K562 (cell line): ENCODE data around the gene FAM114A2. TPM values are rescaled to one million over a fixed set of nuclear protein-coding genes. Genes with fewer than 3 reads are reported as not detected.
A peak's percentile ranks its signal among the peaks of the same experiment; 100 is the strongest.

Source experiments
- ATAC-seq: fragments of 200-7000 bp; cut with Tn5 transposase; 3 replicates; pipeline ENCODE4 v1.9.1; 2020; ENCODE audit warnings: moderate library complexity
- Bru-seq: library from RNA; stranded (reverse); fragments of 400-500 nt; gene quantifications from one replicate; lab custom pipeline; 2021; lab: Mats Ljungman, UMichigan
- BruChase-seq, 2 experiments: library from RNA; stranded (reverse); fragments of 400-500 nt; gene quantifications; one replicate each; lab custom pipeline; 2021; lab: Mats Ljungman, UMichigan
- BruUV-seq: library from RNA; stranded (reverse); fragments of 400-500 nt; replicated peaks from 2 replicates; lab custom pipeline; 2021; lab: Mats Ljungman, UMichigan
- CTCF ChIA-PET: fragments of 300-600 bp; formaldehyde crosslinking; extraction: SDS; loops from one replicate; lab custom pipeline; 2021; ENCODE audit warnings: low intra/inter-chr PET ratio; lab: Yijun Ruan, JAX
- POLR2A ChIA-PET: fragments of 300-600, 350-650 bp; sonication (Branson Sonifier 250); formaldehyde crosslinking; extraction: SDS; loops from one replicate; lab custom pipeline; 2021; ENCODE audit warnings: antibody characterized with exemption, inconsistent platforms; lab: Yijun Ruan, JAX
- DNase-seq, 4 experiments: peaks; one replicate each; pipeline versions ENCODE4 v3.0.0 to v3.0.0-alpha.2; 2011 to 2018; ENCODE audit warnings: low spot score in 3 of 4, mixed read lengths in 3 of 4; ENCODE audit errors: extremely low read depth in 1 of 4
- FAIRE-seq: peaks from 2 replicates; lab custom pipeline; 2011; peaks lifted over from hg19 to GRCh38; lab: Jason Lieb, UNC
- H2AFZ ChIP-seq: 2 replicates; pipeline ENCODE4 v1.6.0; 2011; ENCODE audit warnings: low read depth, low read length, control low read depth, inconsistent platforms
- H3K27ac ChIP-seq: fragments of 200-600 bp; 3 replicates; pipeline ENCODE4 v1.8.0; 2011; ENCODE audit warnings: low read depth, mild to moderate bottlenecking, control low read depth, inconsistent platforms, low read length, moderate library complexity, mixed read lengths; ENCODE audit errors: extremely low read depth
- H3K27me3 ChIP-seq, 2 experiments: fragments of 300-600 bp in 1 of 2; 2 replicates in 1 of 2; 3 replicates in 1 of 2; pipeline versions ENCODE4 v1.6.0 to v1.8.0; 2011; ENCODE audit warnings: inconsistent platforms in 2 of 2, low read length in 2 of 2, mild to moderate bottlenecking in 1 of 2, mixed read lengths in 1 of 2, moderate library complexity in 1 of 2; ENCODE audit not compliant: control insufficient read depth in 2 of 2, insufficient read depth in 2 of 2
- H3K36me3 ChIP-seq: fragments of 300-600 bp; 3 replicates; pipeline ENCODE4 v1.8.0; 2011; ENCODE audit warnings: mild to moderate bottlenecking, low read length, inconsistent platforms; ENCODE audit not compliant: control insufficient read depth, insufficient read depth
- H3K4me1 ChIP-seq, 2 experiments: fragments of 200-600 bp in 1 of 2; replicated peaks in 1 of 2; 2 replicates in 1 of 2; 3 replicates in 1 of 2; pipeline versions ENCODE4 v1.5.1 to v1.8.0; 2011; ENCODE audit warnings: inconsistent platforms in 2 of 2, low read length in 2 of 2, mild to moderate bottlenecking in 1 of 2, mixed read lengths in 1 of 2, moderate library complexity in 1 of 2; ENCODE audit not compliant: control insufficient read depth in 2 of 2, insufficient read depth in 2 of 2
- H3K4me2 ChIP-seq: 2 replicates; pipeline ENCODE4 v1.6.1; 2011; ENCODE audit warnings: low read length, control low read depth, inconsistent platforms, mixed read lengths; ENCODE audit not compliant: insufficient read depth
- H3K4me3 ChIP-seq: fragments of 200-600 bp; sonication (generic), shearing (Covaris generic); 2 replicates; pipeline ENCODE4 v1.5.1; 2016; ENCODE audit warnings: control low read depth, inconsistent platforms
- H3K79me2 ChIP-seq: fragments of 200-600 bp; 3 replicates; pipeline ENCODE4 v1.8.0; 2011; ENCODE audit warnings: low read length, inconsistent platforms; ENCODE audit not compliant: control insufficient read depth, insufficient read depth
- H3K9ac ChIP-seq, 2 experiments: 2 replicates each; pipeline versions ENCODE4 v1.6.0 to v1.6.1; 2011; ENCODE audit warnings: low read depth in 2 of 2, low read length in 2 of 2, control low read depth in 1 of 2, inconsistent platforms in 1 of 2, mild to moderate bottlenecking in 1 of 2, mixed read lengths in 1 of 2; ENCODE audit not compliant: insufficient read depth in 1 of 2
- H3K9me1 ChIP-seq: one replicate; pipeline ENCODE4 v1.6.0; 2011; ENCODE audit warnings: inconsistent platforms, mild to moderate bottlenecking, low read length, moderate library complexity; ENCODE audit not compliant: control insufficient read depth, insufficient read depth
- H3K9me3 ChIP-seq: replicated peaks from 2 replicates; pipeline ENCODE4 v1.5.1; 2011; ENCODE audit warnings: low read depth, low read length, inconsistent platforms; ENCODE audit not compliant: control insufficient read depth, insufficient read depth
- H4K20me1 ChIP-seq: replicated peaks from 2 replicates; pipeline ENCODE4 v1.6.1; 2011; ENCODE audit warnings: low read length, inconsistent platforms, mixed read lengths; ENCODE audit not compliant: control insufficient read depth, insufficient read depth
- CCAR2 ChIP-seq: fragments of 200-400 bp; formaldehyde crosslinking; IDR thresholded peaks from 2 replicates; pipeline ENCODE4 v1.6.1; 2017; ENCODE audit warnings: mild to moderate bottlenecking, low read depth, low read length
- ILF3 ChIP-seq: fragments of 450-650 bp; IDR thresholded peaks from 2 replicates; pipeline ENCODE4 v1.6.1; 2018; ENCODE audit warnings: antibody characterized with exemption, mild to moderate bottlenecking, moderate library complexity, borderline replicate concordance
- KLF1 ChIP-seq: fragments of 450-650 bp; IDR thresholded peaks from 2 replicates; pipeline ENCODE4 v1.6.1; 2016; ENCODE audit warnings: missing genetic modification characterization, missing compliant biosample characterization
- MTA3 ChIP-seq: fragments of 450-650 bp; formaldehyde crosslinking; IDR thresholded peaks from 2 replicates; pipeline ENCODE4 v1.6.1; 2017; ENCODE audit warnings: mild to moderate bottlenecking, borderline replicate concordance
- PML ChIP-seq: IDR thresholded peaks from 2 replicates; pipeline ENCODE4 v1.6.1; 2012; ENCODE audit warnings: low read length, inconsistent platforms
- RBM14 ChIP-seq: fragments of 200-400 bp; formaldehyde crosslinking; IDR thresholded peaks from 2 replicates; pipeline ENCODE4 v1.6.1; 2018; ENCODE audit warnings: low read depth, mild to moderate bottlenecking, low read length, moderate library complexity, borderline replicate concordance; ENCODE audit not compliant: insufficient read depth
- SIX5 ChIP-seq, 2 experiments: IDR thresholded peaks; 2 replicates each; pipeline ENCODE4 v1.6.1; 2011; ENCODE audit warnings: low read length in 2 of 2, borderline replicate concordance in 1 of 2, low read depth in 1 of 2, mild to moderate bottlenecking in 1 of 2, moderate library complexity in 1 of 2; ENCODE audit not compliant: insufficient read depth in 1 of 2
- SRSF9 ChIP-seq: fragments of 200-400 bp; formaldehyde crosslinking; IDR thresholded peaks from 2 replicates; pipeline ENCODE4 v1.6.1; 2017; ENCODE audit warnings: low read depth, low read length, borderline replicate concordance
- VEZF1 ChIP-seq: fragments of 200-800 bp; sonication (Bioruptor generic); IDR thresholded peaks from 2 replicates; pipeline ENCODE4 v1.6.1; 2017; ENCODE audit warnings: missing genetic modification characterization, missing compliant biosample characterization
- ZNF232 ChIP-seq: sonication (generic); formaldehyde crosslinking; IDR thresholded peaks from 2 replicates; pipeline ENCODE4 v1.8.0; 2022; ENCODE audit warnings: mild to moderate bottlenecking, missing genetic modification reagents
- ZNF639 ChIP-seq, 2 experiments: fragments of 200-800 bp in 1 of 2; sonication (Bioruptor generic) in 1 of 2; sonication (generic) in 1 of 2; formaldehyde crosslinking in 1 of 2; IDR thresholded peaks in 1 of 2; conservative IDR thresholded peaks in 1 of 2; 2 replicates each; pipeline versions ENCODE4 v1.5.0 to v1.6.1; 2016 to 2020; ENCODE audit warnings: missing compliant biosample characterization in 1 of 2, missing genetic modification characterization in 1 of 2, missing genetic modification reagents in 1 of 2
- WGBS: fragments of 100-300 bp; shearing (Covaris generic); methylation state at CpG from one replicate; pipeline ENCODE4 v1.1.6; 2016; ENCODE audit warnings: low coverage, mixed read lengths; ENCODE audit not compliant: insufficient coverage; ENCODE audit errors: missing lambda C conversion rate; 5-methylcytosine and 5-hydroxymethylcytosine counted together
- in situ Hi-C: fragments of 300-500 bp; cut with MboI; formaldehyde crosslinking; loops from 4 replicates; pipeline ENCODE4 v1.15.0; 2018; ENCODE audit warnings: inconsistent platforms, mixed read lengths
- intact Hi-C: fragments of 100-400 bp; cut with micrococcal nuclease; formaldehyde crosslinking; loops from 2 replicates; pipeline ENCODE4 v1.14.2; 2022
- long read RNA-seq, 3 experiments: library from polyadenylated mRNA in 2 of 3; library from RNA in 1 of 3; unstranded in 2 of 3; stranded (forward) in 1 of 3; transcript quantifications; one replicate each; pipeline ENCODE4 v2.0.0, GENCODE V29; 2019 to 2022
- polyA minus RNA-seq, 3 experiments: library from RNA; depleted of rRNA, polyadenylated mRNA; stranded (reverse); fragments of >200 nt; gene quantifications; 2 replicates each; pipeline ENCODE4 v1.2.3, GENCODE V29; 2011
- polyA plus RNA-seq, 8 experiments: library from polyadenylated mRNA; depleted of rRNA in 4 of 8; stranded (reverse) in 5 of 8; unstranded in 3 of 8; fragments of >200 nt; fragmentation: Nextera tagmentation in 2 of 8; fragmentation: Illumina TruSeq in 1 of 8; extraction: Ambion mirVana in 2 of 8; extraction: Trizol in 1 of 8; gene quantifications; 2 replicates each; pipeline versions ENCODE4 v1.2.1 to v1.2.3, GENCODE V29; 2011 to 2014; ENCODE audit warnings: inconsistent platforms in 1 of 8, missing spikeins in 1 of 8
- total RNA-seq, 7 experiments: library from RNA; depleted of rRNA in 6 of 7; stranded (reverse); fragments of >200 nt in 6 of 7; fragmentation: Illumina TruSeq in 2 of 7; extraction: Trizol in 2 of 7; gene quantifications; 2 replicates each; pipeline versions ENCODE4 v1.2.1 to v1.2.3, GENCODE V29; 2011 to 2021; ENCODE audit warnings: low replicate concordance in 1 of 7

Gene FAM114A2
- 16.8 and 45.5 TPM in 2 replicates for total RNA-seq (2011; cell fraction: chromatin; rRNA removed; ENCODE audit: low replicate concordance)
- 10.3 and 12.8 TPM in 2 replicates for total RNA-seq (2011; cell fraction: nucleolus; rRNA removed)
- total RNA-seq (2011; cell fraction: nucleoplasm; rRNA removed), result 31.2 and 39.0 TPM in 2 replicates
- total RNA-seq (2014; rRNA removed), result 17.5 and 18.2 TPM in 2 replicates
- total RNA-seq (2014; rRNA removed; fragmentation: Illumina TruSeq; extraction: Trizol), result 28.1 and 32.4 TPM in 2 replicates
- 20.9 and 21.2 TPM in 2 replicates for total RNA-seq (2015; rRNA removed; fragmentation: Illumina TruSeq; extraction: Trizol)
- 18.7 and 22.1 TPM in 2 replicates for total RNA-seq (2021)
- polyA plus RNA-seq (2011; rRNA removed), result 16.6 and 27.5 TPM in 2 replicates
- polyA plus RNA-seq (2011; cell fraction: cytosol; rRNA removed), result 7.5 and 8.8 TPM in 2 replicates
- polyA plus RNA-seq (2011; cell fraction: nucleus; rRNA removed), result 13.9 and 15.8 TPM in 2 replicates
- polyA plus RNA-seq (2012), result 18.8 and 19.7 TPM in 2 replicates
- polyA plus RNA-seq (2014; fragmentation: Illumina TruSeq; extraction: Trizol), result 22.9 and 27.0 TPM in 2 replicates
- 10 to 100 TPM; 14.4 to 25.5 TPM for polyA plus RNA-seq (2014; fragmentation: Nextera tagmentation; extraction: Ambion mirVana)
- 17.3 and 20.6 TPM in 2 replicates for polyA plus RNA-seq (2014; rRNA removed)
- polyA minus RNA-seq (2011; rRNA and poly(A)+ RNA removed), result 35.2 and 38.1 TPM in 2 replicates
- polyA minus RNA-seq (2011; cell fraction: cytosol; rRNA and poly(A)+ RNA removed), result 16.1 and 17.1 TPM in 2 replicates
- 11.4 and 24.8 TPM in 2 replicates for polyA minus RNA-seq (2011; cell fraction: nucleus; rRNA and poly(A)+ RNA removed)
- Bru-seq, nascent RNA, result percentile 65 among the genes with signal in this experiment
- BruChase-seq, experiment 1, labeled RNA remaining after a 2-hour chase, result percentile 69 among the genes with signal in this experiment
- BruChase-seq, experiment 2, labeled RNA remaining after a 6-hour chase, result percentile 68 among the genes with signal in this experiment
- long read RNA-seq, experiment 1, full-length matches to known transcripts, result 50 of 92 reads
- long read RNA-seq, experiment 1, partial matches to known transcripts, result 5 of 92 reads
- long read RNA-seq, experiment 1, other reads (novel, unspliced or antisense), result 37 of 92 reads
- long read RNA-seq, experiment 2, full-length matches to known transcripts, result 3 of 12 reads
- long read RNA-seq, experiment 2, partial matches to known transcripts, result 0 of 12 reads
- long read RNA-seq, experiment 2, other reads (novel, unspliced or antisense), result 9 of 12 reads
- long read RNA-seq, experiment 3, full-length matches to known transcripts, result 16 of 28 reads
- long read RNA-seq, experiment 3, partial matches to known transcripts, result 3 of 28 reads
- long read RNA-seq, experiment 3, other reads (novel, unspliced or antisense), result 9 of 28 reads

GRCh38 chr5:154038707-154039457 lies at the start of gene FAM114A2, which contains the start of gene MFAP3:
Gene FAM114A2 (minus strand): TSS chr5:154038910. CDS start chr5:154034953, 3,957 bp downstream.
Gene MFAP3 (plus strand): TSS chr5:154038967. CDS start chr5:154049723, 10,756 bp downstream.
- FAIRE-seq (peak; percentile 93), ATAC-seq (peak; percentile 100), DNase-seq (peak; percentile 86 to 94 (median 89))
- H3K79me2 ChIP-seq, result peaks cover 47% of the 10 kb centered on the region
- intact Hi-C loops, result loop anchor here (2.0 kb wide), 1 partner anchor 54 kb away; no protein-coding TSS in a partner anchor
- ChIA-PET POLR2A (interaction anchor here (0.7 to 1.7 kb wide), 16 partner anchors 9 to 722 kb away, joined by 3 to 16 read pairs (median 4); no protein-coding TSS in a partner anchor), CTCF (interaction anchor here (0.6 to 0.7 kb wide), 2 partner anchors 604 to 607 kb away, joined by 3 read pairs; no protein-coding TSS in a partner anchor)
- peak within 1 kb of the TSS; percentile 88 to 98 for H3K9ac ChIP-seq
- 0% methylated on average over 49 of the region's 51 CpGs for WGBS
- in situ Hi-C loops, result no loop called here
- H3K4me1 ChIP-seq, result 0 out of 5 replicates have a peak, but pooled peaks cover 0 to 4% of the 10 kb centered on the region in 2 experiments
- no peaks in the 10 kb centered on the region for H3K27me3 ChIP-seq
- H3K4me3 ChIP-seq, result peak within 1 kb of the TSS; percentile 87
- BruUV-seq, result TSS peak; percentile 73
- H3K9me3 ChIP-seq, result no peaks in the 10 kb centered on the region
- H2AFZ ChIP-seq, result peak within 1 kb of the TSS; percentile 99
- H3K4me2 ChIP-seq, result peak within 1 kb of the TSS; percentile 97
- no peaks in the 10 kb centered on the region for H4K20me1 ChIP-seq
- peak within 1 kb of the TSS; percentile 88 for H3K27ac ChIP-seq
- peaks cover 5% of the 10 kb centered on the region; the same call in 1 of the 3 replicates for H3K36me3 ChIP-seq
- H3K9me1 ChIP-seq, result no peaks in the 10 kb centered on the region
- TF ChIP-seq SRSF9 (no peak), KLF1 (peak; percentile 68; the same call in 1 of the 2 replicates), RBM14 (no peak), ZNF639 (CRISPR knock-in tag; conservative IDR thresholded peaks at IDR 0.05 in 1 of 2, IDR thresholded peaks at IDR 0.05 in 1 of 2) (peak in 1 of 2 experiments; percentile 85; a peak in 2 of 4 replicates), SIX5 (IDR thresholded peaks at IDR 0.05; ENCODE audit: borderline replicate concordance in 1 of 2, insufficient read depth in 1 of 2, low read depth in 1 of 2, low read length in 2 of 2) (peak in 1 of 2 experiments; percentile 44; a peak in 1 of 4 replicates), CCAR2 (no peak), MTA3 (peak; percentile 61; the same call in 1 of the 2 replicates), ZNF232 (CRISPR knock-in tag) (0 out of 2 replicates have a peak, but pooled peaks have one; percentile 50), PML (peak; percentile 90), ILF3 (no peak), VEZF1 (CRISPR knock-in tag) (peak; percentile 52; the same call in 1 of the 2 replicates)
